Natural killer cell (primary cell): Measurements from ENCODE around the gene PIK3C3. TPM values are rescaled to one million over a fixed set of nuclear protein-coding genes. Genes with fewer than 3 reads are reported as not detected.

Source experiments
- ATAC-seq, 3 donors: fragments of 150-1000 bp in 2 of 3; fragments of 200-7000 bp in 1 of 3; cut with Tn5 transposase; 1 replicate in 1 of 3; 2 replicates in 2 of 3; pipeline ENCODE4 v1.10.0; 2021; ENCODE audit warnings: mild to moderate bottlenecking in 2 of 3, moderate library complexity in 2 of 3
- DNase-seq, 2 donors: peaks; one replicate each; pipeline versions ENCODE4 v3.0.0 to v3.0.0-alpha.2; 2013 to 2021; ENCODE audit warnings: mixed read lengths in 1 of 2
- H3K27ac ChIP-seq: one replicate; pipeline ENCODE4 v1.5.1; 2013; ENCODE audit warnings: mild to moderate bottlenecking, low read length
- H3K27me3 ChIP-seq: one replicate; pipeline ENCODE4 v1.6.1; 2013; ENCODE audit warnings: low read length; ENCODE audit not compliant: control insufficient read depth, insufficient read depth
- H3K36me3 ChIP-seq: one replicate; pipeline ENCODE4 v1.6.1; 2013; ENCODE audit warnings: low read length; ENCODE audit not compliant: control insufficient read depth, insufficient read depth
- H3K4me1 ChIP-seq: one replicate; pipeline ENCODE4 v1.6.1; 2013; ENCODE audit warnings: low read length; ENCODE audit not compliant: control insufficient read depth, insufficient read depth
- H3K4me3 ChIP-seq: one replicate; pipeline ENCODE4 v1.5.1; 2013; ENCODE audit warnings: low read length
- H3K9me3 ChIP-seq: one replicate; pipeline ENCODE4 v1.6.1; 2013; ENCODE audit warnings: low read length; ENCODE audit not compliant: control insufficient read depth, insufficient read depth
- H3K27ac Mint-ChIP-seq, 2 donors: one replicate each; pipeline ENCODE4 v1.8.0; 2022; ENCODE audit warnings: mild to moderate bottlenecking in 2 of 2, mixed read lengths in 2 of 2, moderate library complexity in 1 of 2
- H3K27me3 Mint-ChIP-seq, 2 donors: one replicate each; pipeline ENCODE4 v1.8.0; 2022; ENCODE audit warnings: low read depth in 2 of 2, mixed read lengths in 2 of 2
- H3K36me3 Mint-ChIP-seq: one replicate; pipeline ENCODE4 v1.8.0; 2022; ENCODE audit warnings: mixed read lengths
- H3K4me1 Mint-ChIP-seq, 2 donors: one replicate each; pipeline ENCODE4 v1.8.0; 2022; ENCODE audit warnings: mixed read lengths in 2 of 2
- H3K4me3 Mint-ChIP-seq: one replicate; pipeline ENCODE4 v1.8.0; 2022; ENCODE audit warnings: mild to moderate bottlenecking, moderate library complexity, mixed read lengths
- H3K9me3 Mint-ChIP-seq, 2 donors: one replicate each; pipeline ENCODE4 v1.8.0; 2022; ENCODE audit warnings: mixed read lengths in 2 of 2
- WGBS: methylation state at CpG from one replicate; pipeline ENCODE4 v1.1.7; 2013; ENCODE audit warnings: missing lambda C conversion rate; ENCODE audit not compliant: insufficient coverage; 5-methylcytosine and 5-hydroxymethylcytosine counted together
- intact Hi-C: fragments of 100-400 bp; cut with micrococcal nuclease; formaldehyde crosslinking; loops from one replicate; pipeline ENCODE4 v1.14.2; 2022
- total RNA-seq, 4 donors: library from RNA; stranded (reverse); fragments of 120-200 nt in 1 of 4; gene quantifications; one replicate each; pipeline versions ENCODE4 v1.2.3 to v1.2.4, GENCODE V29; 2013 to 2022
- TF ChIP-seq, protein P1 (sequence below): fragments of 200-600 bp; IDR thresholded peaks from one replicate; pipeline ENCODE4 v1.8.0; 2022; ENCODE audit warnings: antibody characterized with exemption

The PIK3C3 gene
- total RNA-seq, 3 donors from 2014 or later (not counting 1 experiment from before 2014, with no cell fraction given), result 49.6 to 85.4 (median 67.3) TPM

GRCh38 chr18:42087876-42088275 lies 132.8 kb downstream of the PIK3C3 start:
- H3K4me3 ChIP-seq, result no peak overlapping the region
- H3K4me1 ChIP-seq, result no peaks in the 10 kb centered on the region
- peaks cover 3% of the 10 kb centered on the region for H3K36me3 ChIP-seq
- H3K27ac ChIP-seq, result no peak overlapping the region
- WGBS, result 96% methylated on average over 3 of the region's 4 CpGs
- TF ChIP-seq, protein P1, sequence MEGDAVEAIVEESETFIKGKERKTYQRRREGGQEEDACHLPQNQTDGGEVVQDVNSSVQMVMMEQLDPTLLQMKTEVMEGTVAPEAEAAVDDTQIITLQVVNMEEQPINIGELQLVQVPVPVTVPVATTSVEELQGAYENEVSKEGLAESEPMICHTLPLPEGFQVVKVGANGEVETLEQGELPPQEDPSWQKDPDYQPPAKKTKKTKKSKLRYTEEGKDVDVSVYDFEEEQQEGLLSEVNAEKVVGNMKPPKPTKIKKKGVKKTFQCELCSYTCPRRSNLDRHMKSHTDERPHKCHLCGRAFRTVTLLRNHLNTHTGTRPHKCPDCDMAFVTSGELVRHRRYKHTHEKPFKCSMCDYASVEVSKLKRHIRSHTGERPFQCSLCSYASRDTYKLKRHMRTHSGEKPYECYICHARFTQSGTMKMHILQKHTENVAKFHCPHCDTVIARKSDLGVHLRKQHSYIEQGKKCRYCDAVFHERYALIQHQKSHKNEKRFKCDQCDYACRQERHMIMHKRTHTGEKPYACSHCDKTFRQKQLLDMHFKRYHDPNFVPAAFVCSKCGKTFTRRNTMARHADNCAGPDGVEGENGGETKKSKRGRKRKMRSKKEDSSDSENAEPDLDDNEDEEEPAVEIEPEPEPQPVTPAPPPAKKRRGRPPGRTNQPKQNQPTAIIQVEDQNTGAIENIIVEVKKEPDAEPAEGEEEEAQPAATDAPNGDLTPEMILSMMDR, result no peak
- Mint-ChIP-seq H3K4me3 (no peak overlapping the region), H3K9me3 (no peaks in the 10 kb centered on the region), H3K27me3 (no peaks in the 10 kb centered on the region), H3K36me3 (peaks cover under 1% of the 10 kb centered on the region), H3K4me1 (peaks cover 0 to 6% of the 10 kb centered on the region in 2 donors), H3K27ac (no peak overlapping the region)
- H3K27me3 ChIP-seq, result no peaks in the 10 kb centered on the region
- DNase-seq, result no peak
- no peaks in the 10 kb centered on the region for H3K9me3 ChIP-seq
- intact Hi-C loops, result no loop called here
- no peak for ATAC-seq

DNA sequence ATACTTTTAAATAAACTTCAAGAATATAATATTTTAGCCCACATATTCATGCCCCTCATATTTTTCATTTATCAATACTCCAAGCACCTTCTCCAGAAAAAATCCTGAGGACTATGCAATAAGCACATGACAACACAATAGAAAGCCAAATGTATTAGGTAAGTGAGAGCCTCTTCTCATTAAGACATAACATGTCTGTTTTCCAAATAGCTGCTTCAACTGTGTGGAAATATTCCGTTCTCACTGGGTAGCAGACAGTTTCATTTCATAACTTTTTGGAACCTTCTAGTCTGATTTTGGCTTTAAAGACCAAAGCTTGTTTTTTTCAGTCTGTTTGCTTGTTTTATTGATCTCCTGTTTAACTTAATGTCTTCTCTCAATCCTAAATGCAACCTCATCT lies 137.8 kb downstream of the PIK3C3 start:
- H3K9me3 ChIP-seq, result no peaks in the 10 kb centered on the region
- H3K27ac Mint-ChIP-seq, result no peak overlapping the region
- H3K9me3 Mint-ChIP-seq, result no peaks in the 10 kb centered on the region
- TF ChIP-seq, protein P1, result no peak
- H3K4me1 Mint-ChIP-seq, result peaks cover 0 to 6% of the 10 kb centered on the region in 2 donors
- no peak overlapping the region for H3K4me3 Mint-ChIP-seq
- no peaks in the 10 kb centered on the region for H3K36me3 ChIP-seq
- ATAC-seq, result no peak
- H3K27me3 Mint-ChIP-seq, result peaks cover 0 to 3% of the 10 kb centered on the region in 2 donors
- no peak overlapping the region for H3K27ac ChIP-seq
- H3K27me3 ChIP-seq, result no peaks in the 10 kb centered on the region
- no peak for DNase-seq
- intact Hi-C loops, result no loop called here
- H3K4me3 ChIP-seq, result no peak overlapping the region
- no peaks in the 10 kb centered on the region for H3K4me1 ChIP-seq
- WGBS, result 77% methylated on average over 1 of the region's 1 CpG
- H3K36me3 Mint-ChIP-seq, result no peaks in the 10 kb centered on the region

DNA sequence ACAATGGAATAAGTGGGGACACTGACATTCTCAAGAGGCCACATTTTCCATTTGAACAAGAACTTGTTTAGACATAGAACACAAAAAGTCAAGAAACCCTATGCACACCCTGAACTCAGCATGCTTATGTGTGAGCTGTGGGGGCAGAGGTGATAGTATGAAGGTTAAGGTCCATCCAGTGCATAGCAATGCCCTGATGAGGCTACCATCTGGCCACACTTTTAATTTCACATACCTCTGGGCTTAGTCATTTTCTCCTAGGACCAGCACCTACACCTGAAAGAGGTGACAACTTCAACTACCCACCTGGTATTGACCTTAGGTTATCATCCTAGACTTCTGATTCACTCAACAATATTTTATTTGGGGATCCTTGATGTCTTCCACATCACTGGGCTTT lies 139.8 kb downstream of the PIK3C3 start:
- H3K4me3 Mint-ChIP-seq, result no peak overlapping the region
- H3K4me1 Mint-ChIP-seq, result no peaks in the 10 kb centered on the region
- TF ChIP-seq, protein P1, result no peak
- peaks cover 0 to 3% of the 10 kb centered on the region in 2 donors for H3K27me3 Mint-ChIP-seq
- H3K27ac ChIP-seq, result no peak overlapping the region
- intact Hi-C loops, result no loop called here
- no peak overlapping the region for H3K27ac Mint-ChIP-seq
- no peaks in the 10 kb centered on the region for H3K36me3 Mint-ChIP-seq
- H3K9me3 Mint-ChIP-seq, result no peaks in the 10 kb centered on the region
- no peaks in the 10 kb centered on the region for H3K36me3 ChIP-seq
- no peaks in the 10 kb centered on the region for H3K9me3 ChIP-seq
- H3K4me1 ChIP-seq, result no peaks in the 10 kb centered on the region
- H3K4me3 ChIP-seq, result no peak overlapping the region
- H3K27me3 ChIP-seq, result no peaks in the 10 kb centered on the region
- ATAC-seq, result no peak
- no peak for DNase-seq

- H3K27me3 ChIP-seq, result no peaks in the 10 kb centered on the region
- no peak overlapping the region for H3K27ac ChIP-seq
- intact Hi-C loops, result no loop called here
- Mint-ChIP-seq H3K4me3 (no peak overlapping the region), H3K27ac (no peak overlapping the region), H3K4me1 (peaks cover 0 to 3% of the 10 kb centered on the region in 2 donors), H3K36me3 (no peaks in the 10 kb centered on the region), H3K9me3 (no peaks in the 10 kb centered on the region), H3K27me3 (peaks cover 0 to 3% of the 10 kb centered on the region in 2 donors)
- H3K36me3 ChIP-seq, result no peaks in the 10 kb centered on the region
- no peak overlapping the region for H3K4me3 ChIP-seq
- no peaks in the 10 kb centered on the region for H3K4me1 ChIP-seq
- no peaks in the 10 kb centered on the region for H3K9me3 ChIP-seq
- ATAC-seq (no peak), DNase-seq (no peak)
- TF ChIP-seq, protein P1, result no peak
These were observed 140.8 kb downstream of the PIK3C3 start for GRCh38 chr18:42095732-42096377.
